ENCODE results near the gene LRRC43. TPM values are rescaled to one million over a fixed set of nuclear protein-coding genes. Genes with fewer than 3 reads are reported as not detected.
"Not testable (repeated sequence)": the region's sequence is repeated elsewhere in the genome, so short reads cannot be mapped to it uniquely, and the experiment has no call there.

The LRRC43 gene
- total RNA-seq, 2 donors from 2014 or later: 0.24 to 0.59 TPM

DNA sequence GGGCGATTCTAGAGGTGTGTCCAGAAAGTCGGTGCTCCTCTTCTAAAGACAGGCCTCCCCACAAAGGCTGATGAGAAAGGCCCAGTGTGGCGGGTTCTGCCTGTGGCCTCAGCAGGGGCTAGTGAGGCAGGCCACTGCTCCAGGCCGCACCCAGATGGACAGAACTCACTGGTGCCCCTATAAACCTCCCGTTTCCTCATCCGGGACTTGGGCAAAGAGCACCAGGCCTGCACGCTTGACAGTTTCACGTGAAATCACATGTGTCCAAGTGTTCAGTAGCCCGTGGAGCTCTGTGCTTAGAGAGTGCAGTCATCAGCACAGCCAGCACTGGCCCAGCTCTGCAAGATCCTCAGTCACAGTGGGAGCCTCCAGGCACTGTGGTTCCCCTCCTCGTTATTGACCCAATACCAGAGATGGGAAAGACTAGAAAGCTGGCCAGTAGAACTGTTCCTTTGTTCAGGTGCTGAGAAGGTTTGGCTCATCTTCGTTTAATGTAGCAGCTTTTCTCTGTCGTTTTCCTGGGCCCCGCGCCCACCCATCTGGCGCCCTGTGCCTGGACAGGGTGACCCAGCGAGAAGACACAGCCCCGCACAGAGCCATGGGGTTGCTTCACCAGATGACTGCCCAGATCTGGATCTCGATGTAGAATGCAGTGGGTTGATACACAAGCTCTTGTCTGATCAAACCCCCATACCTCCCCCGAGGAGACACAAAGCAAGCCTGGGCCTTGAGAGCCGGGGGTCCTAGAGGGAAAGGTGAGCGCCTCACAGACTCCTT, 35.2 kb upstream of the LRRC43 start:
- DNase-seq (no peak), ATAC-seq (peak; percentile 38)
- intact Hi-C loops (cut with DNase I, micrococcal nuclease): no loop called here

DNA sequence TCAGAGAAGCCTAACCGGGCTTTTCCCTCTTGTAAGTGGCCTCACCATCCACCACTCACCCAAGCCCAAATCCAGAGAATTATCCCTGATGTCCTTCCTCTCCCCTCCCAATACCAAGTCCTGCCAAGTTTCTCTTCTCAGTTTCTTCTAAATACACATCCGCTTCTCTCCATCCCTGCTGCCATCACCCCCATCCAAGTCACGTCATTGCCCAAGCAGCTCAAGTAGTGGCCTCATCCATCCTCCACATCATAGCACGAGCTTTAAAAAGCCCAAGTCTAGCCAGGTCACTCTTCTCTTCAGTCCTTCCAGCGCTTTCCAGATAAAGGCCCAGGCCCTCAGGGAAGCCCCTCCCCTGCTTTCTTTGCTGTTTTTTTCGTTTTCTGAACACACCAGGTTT, 34.3 kb upstream of the LRRC43 start:
- ATAC-seq: peak; percentile 10
- DNase-seq: no peak
- intact Hi-C loops (cut with DNase I, micrococcal nuclease): no loop called here

DNA sequence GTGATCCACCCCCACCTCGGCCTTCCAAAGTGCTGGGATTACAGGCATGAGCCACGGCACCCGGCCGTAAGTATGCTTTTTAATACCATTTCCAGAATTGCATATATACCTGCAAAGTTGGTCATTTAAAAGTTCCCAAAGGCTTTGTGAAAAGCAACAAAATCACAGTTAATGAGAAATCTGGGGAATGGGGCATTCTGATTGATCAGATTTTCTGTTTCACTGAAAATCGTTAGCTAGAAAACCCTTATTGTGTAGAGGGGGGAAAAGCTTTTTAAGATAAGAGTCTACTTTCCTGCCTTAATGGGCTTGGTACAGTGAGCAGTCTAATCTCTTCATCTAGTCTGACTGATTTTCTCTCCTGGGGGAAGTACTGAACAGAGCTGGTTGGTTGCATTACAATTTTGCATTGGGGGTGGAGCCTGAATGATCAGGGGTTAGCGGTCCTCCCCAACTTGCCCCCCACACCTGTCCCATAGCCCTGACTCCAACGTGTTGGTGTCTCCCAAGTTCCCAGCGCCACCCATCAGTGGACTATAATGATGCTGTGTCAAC, 32.7 kb upstream of the LRRC43 start:
- intact Hi-C loops (cut with DNase I, micrococcal nuclease): no loop called here
- ATAC-seq (no peak), DNase-seq (no peak)

DNA sequence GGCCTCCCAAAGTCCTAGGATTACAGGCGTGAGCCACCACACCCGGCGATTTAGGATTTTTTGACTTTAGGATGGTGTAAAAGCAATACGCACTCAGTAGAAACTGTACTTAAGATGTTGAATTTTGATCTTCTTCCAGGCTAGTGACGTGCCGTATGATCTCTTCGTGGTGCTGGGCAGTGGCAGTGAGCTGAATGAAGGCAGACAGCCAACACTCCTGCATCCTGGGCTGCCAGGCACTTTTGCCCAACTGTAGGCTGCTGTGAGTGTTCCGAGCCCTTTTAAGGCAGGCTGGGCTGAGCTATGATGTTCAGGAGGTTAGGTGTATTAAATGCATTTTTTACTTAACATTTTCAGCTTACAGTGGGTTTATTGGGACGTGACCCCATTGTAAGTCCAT, 30.2 kb upstream of the LRRC43 start:
- no peak for ATAC-seq
- intact Hi-C loops (cut with DNase I, micrococcal nuclease): no loop called here
- no peak for DNase-seq

DNA sequence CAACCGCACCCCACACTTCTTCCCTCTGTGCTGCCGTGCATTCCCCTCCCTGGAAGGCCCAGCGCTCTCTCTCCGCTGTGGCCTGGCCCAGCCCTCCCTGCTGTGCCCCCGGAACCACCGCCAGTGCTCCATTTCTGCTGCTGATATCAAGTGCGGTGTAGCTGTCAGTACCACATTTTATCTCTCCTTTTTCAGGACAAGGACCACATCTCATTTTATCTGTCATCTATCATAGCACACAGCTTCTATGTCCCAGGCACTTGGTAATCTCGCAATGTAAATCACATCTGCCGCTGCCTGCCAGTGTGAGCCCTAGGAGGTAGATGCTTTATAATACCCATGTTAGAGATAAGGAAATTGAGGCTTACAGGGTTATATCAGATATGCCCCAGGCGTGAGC, 27.2 kb upstream of the LRRC43 start:
- no peak for DNase-seq
- no peak for ATAC-seq
- intact Hi-C loops (cut with DNase I, micrococcal nuclease): no loop called here

DNA sequence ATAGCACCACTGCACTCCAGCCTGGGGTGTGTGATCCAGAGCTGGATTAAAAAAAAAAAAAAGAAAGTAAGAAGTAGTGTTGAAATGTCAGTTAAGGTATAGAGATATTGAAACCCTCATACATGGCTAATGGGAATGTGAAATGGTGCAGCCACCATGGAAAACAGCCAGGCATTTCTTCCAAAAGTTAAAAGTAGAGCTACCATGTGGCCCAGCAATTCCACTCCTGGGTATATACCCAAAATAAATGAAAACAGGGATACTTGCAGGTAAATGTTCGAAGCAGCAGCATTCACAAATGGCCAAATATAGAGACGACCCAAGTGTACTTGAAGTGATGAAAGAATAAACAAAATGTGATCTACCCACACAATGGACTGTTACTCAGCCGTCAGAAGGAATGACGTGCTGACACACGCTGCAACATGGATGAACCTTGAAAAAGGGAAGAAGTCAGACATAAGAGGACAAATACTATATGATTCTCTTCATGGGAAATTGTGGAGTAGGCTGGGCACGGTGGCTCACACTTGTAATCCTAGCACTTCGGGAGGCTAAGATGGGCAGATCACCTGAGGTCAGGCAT, 24.1 kb upstream of the LRRC43 start:
- ATAC-seq (no peak), DNase-seq (no peak)
- intact Hi-C loops (cut with DNase I, micrococcal nuclease): no loop called here

DNA sequence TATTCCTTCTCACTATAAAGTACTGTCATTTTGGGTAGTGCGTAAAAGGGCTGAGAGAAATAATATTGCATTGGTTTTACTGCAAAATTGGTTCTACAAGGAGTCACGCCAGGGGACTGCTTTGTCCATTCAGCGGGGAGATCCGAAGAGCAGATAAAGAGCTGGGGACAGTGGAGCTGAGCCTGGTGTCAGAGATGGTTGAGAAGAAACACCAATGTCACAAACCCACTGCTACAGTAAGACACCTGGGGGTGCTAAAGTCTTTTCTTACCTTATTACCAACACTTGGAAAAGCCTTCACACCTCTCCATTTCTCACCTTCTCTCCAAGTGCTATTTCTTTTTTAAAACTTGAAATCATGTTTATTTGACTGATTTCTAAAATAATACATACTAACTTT, 23.0 kb upstream of the LRRC43 start:
- ATAC-seq (no peak), DNase-seq (no peak)
- intact Hi-C loops (cut with DNase I, micrococcal nuclease): no loop called here

DNA sequence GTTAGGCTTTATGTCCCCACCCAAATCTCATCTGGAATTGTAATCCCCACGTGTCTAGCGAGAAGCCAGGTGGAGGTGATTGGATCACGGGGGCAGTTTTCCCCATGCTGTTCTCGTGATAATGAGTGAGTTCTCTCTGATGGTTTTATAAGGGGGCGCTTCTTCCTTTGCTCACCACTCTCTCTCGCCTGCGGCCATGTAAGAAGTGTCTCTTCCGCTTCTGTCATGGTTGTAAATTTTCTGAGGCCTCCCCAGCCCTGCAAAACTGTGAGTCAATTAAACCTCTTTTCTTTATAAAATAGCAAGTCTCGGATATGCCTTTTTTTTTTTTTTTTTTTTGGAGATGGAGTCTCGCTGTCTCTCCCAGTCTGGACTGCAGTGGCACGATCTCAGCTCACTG, 22.2 kb upstream of the LRRC43 start:
- DNase-seq (no peak), ATAC-seq (no peak)
- intact Hi-C loops (cut with DNase I, micrococcal nuclease): no loop called here

DNA sequence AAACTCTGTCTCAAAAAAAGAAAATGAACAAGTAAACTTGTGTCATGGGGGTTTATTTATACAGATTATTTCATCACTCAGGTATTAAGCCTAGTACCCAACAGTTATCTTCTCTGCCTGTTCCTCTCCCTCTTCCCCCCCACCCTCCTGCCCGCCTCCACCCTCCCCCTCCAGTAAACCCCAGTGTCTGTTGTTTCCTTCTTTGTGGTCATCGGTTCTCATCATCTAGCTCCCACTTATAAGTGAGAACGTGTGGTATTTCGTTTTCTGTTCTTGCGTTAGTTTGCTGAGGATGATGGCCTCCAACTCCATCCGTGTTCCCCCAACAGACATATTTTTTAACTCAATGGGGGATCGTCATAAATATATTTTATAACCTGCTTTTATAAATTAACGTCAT, 21.2 kb upstream of the LRRC43 start:
- ATAC-seq: no peak
- DNase-seq: no peak
- intact Hi-C loops (cut with DNase I, micrococcal nuclease): no loop called here

DNA sequence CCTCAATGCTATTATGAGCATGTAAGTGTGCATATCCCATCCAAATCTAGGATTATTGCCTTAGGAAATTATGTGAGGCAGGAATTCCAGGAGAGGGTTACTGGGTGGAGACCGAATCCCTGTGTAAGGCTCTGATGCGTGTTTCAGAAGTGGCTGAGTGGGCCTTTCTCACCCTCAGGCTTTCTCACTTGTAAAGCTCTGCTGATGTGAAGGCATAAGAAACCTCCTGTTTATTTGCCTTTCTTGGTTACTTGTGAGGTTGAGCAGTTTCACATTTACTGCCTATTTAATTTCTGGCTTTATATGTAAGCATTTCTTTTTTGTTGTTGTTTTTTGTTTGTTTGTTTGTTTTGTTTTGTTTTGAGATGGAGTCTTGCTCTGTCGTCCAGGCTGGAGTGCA, 19.9 kb upstream of the LRRC43 start:
- ATAC-seq (no peak), DNase-seq (no peak)
- intact Hi-C loops (cut with DNase I, micrococcal nuclease): no loop called here

DNA sequence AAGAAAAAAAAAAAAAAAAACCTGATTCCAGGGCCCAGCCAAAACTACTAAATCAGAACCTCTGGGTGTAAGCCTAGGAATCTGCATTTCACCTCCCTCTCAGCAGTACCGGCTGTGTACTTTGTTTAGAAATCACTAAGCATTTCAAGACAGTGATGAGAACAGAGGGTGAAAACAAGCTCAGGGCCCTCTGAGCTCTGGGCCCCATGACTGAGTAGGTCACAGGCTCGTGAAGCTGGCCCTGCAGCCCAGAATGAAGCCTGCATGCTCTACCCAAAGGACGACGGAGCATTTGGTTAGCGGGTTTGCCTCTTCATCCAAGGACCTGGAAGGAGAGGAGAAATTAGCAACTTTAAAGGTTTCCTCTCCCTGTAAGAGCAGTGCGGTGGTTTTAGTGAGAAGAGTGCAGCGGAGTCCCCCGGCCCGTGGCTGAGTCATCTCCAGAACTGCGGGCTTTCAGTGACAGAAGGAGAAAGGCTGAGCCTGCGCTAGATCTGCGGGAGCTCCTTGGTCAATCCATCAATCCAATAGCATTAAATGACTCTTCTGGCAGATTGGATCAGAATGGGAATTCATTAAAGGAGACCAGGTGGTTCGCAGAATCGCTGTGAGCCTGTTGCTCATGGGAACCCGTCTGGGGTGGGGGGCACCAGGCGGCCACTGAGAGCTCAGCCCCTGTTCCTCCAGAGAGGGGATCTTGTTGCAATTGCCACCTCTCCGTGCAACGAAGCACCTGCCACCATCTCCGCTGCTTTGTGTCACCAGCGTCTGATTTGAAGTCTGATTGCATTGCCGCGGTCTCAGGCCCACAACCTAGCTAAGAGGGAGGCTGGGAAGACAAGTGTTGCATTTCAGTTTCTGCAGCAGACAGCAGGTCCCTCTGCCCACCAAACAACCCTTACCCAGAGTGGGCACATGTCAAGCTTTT, 16.2 kb upstream of the LRRC43 start:
- DNase-seq (no peak), ATAC-seq (no peak)
- intact Hi-C loops (cut with DNase I, micrococcal nuclease): no loop called here

DNA sequence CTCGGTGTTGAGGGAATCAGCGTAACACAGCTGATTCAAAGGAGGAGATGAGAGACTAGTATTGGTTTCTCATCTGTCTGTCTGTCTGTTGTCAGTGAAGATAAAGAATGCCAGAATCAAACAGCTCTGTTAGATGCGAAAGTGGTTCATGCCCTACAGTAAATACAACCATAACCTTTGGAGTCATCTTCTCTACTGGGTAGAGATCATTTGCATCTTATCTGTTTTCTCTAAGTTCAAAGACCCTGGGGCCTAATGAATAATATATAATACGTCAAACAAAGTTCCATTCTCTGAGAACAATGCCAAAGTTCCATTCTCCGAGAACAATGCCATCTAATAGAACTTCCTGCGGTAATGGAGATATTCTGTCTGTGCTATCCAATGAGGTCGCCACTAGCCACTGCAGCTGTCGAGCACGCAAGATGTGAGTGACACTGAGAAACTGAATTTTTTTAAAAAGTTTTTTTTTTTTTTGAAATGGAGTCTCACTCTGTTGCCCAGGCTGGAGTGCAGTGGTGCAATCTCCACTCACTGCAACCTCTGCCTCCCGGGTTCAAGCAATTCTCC, 15.5 kb upstream of the LRRC43 start:
- intact Hi-C loops (cut with DNase I, micrococcal nuclease): no loop called here
- DNase-seq: no peak
- ATAC-seq: no peak

DNA sequence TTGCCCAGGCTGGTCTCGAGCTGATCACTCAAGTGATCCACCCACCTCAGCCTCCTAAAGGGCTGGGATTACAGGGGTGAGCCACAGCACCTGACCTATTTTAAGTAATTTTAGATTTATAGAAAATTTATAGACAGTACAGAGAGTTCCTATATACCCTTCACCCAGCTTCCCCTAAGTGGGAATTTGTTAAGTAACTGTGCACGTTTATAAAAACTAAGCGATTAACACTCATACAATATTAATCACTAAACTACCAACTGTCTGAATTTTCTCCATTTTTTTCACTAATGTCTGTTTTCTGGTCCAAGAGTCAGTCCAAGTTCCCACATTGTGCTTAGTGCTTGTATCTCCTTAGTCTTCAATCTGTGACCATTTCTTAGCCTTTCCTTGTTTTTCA, 14.4 kb upstream of the LRRC43 start:
- intact Hi-C loops (cut with DNase I, micrococcal nuclease): no loop called here
- ATAC-seq: no peak
- no peak for DNase-seq

DNA sequence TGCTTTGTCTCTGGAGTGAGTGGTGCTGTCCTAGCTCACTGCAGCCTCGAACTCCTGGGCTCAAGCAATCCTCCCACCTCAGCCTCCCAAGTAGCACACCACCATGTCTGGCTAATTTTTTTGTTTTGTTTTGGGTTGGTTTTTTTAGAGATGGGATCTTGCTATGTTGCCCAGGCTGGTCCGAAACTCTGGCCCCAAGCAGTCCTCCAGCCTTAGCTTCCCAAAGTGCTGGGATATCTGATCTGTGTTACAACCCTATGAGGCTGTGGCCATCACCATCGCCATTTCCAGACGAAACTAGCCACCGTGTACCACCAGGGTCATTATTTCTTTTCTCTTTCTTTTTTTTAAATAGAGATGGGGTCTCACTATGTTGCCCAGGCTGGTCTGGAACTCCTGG, 11.5 kb upstream of the LRRC43 start:
- intact Hi-C loops (cut with DNase I, micrococcal nuclease): no loop called here
- ATAC-seq (no peak), DNase-seq (no peak)

DNA sequence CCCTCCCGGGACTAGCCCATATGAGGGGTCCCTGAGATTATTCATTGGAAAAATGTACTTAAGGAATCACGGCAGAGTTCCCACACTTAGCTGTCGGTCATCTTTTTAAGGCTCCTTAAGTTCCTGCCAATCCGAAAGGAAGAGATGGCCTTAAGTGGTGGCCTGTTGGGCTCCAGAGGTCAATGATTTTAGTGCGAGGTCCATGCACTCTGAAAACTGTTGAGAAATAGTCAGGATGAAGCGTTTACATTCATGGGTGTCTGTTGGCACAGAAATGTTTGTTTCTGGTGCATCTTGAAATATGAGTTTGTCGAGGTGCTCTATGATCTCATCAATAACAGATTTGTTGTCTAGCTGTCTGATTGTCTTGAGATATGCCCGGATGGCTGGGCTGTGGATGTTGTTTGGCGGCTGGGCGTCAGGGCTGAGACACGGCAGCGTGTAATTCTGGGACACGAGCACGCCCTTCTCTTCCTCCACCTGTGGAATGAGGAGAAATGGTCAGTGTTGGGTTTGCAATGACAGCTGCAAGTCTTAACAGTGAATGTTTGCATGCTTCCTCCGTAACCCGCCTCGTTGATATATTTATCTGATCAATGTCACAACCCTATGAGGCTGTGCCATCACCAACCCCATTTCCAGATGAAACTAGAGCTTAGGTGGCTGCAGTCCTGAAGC, 10.5 kb upstream of the LRRC43 start:
- DNase-seq: no peak
- intact Hi-C loops (cut with DNase I, micrococcal nuclease): no loop called here
- no peak for ATAC-seq

DNA sequence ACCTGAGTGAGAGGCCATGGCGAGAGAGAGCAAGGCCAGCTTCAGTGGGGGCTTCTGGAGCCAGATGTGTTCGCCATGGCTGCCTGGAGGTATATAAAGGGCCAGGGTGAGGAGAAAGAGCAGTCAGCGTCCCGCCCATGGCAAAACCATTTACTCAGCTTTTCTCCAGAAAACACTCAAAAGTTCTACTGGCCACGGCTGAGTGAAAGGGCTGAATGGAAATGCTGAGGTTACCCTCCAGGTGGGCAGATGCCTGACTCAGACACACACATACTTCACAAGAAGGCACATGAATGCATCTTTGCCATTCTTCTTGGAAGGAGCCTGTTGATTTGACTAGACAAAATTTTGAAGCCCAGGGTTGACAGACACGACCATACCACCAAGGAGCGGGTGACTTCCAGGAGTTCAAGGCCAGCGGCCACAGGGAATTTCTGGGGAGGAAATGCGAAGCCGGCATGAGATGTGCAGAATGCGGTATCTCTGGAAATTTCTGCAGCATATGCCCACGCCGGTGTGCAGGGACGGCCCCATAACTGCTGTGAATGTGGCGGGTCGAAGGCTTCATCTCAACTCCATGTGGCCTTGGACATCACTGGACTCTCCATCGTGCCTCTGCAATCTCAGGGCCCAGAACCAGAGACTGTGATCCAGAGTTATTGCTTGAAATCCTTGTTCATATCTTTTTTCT, 8.6 kb upstream of the LRRC43 start, which contains the start of gene IL31:
IL31 (minus strand) TSS at position 67 of the 691 bp plus-strand sequence; CDS start at position 18, 49 bp downstream.
- intact Hi-C loops (cut with DNase I, micrococcal nuclease): no loop called here
- ATAC-seq (no peak), DNase-seq (no peak)

DNA sequence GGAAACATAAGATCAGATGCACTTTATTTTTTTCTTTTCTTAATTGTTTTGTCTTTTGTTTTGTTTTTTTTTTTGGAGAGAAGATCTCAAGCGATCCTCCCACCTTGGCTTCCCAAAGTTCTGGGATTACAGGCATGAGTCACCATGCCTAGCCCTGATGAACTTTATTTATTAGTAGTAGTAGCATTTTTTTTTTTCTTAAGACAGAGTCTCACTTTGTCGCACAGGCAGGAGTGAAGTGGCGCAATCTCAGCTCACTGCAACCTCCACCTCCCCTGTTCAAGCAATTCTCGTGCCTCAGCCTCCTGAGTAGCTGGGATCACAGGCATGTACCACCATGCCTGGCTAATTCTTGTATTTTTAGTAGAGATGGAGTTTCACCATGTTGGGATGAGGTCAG, 6.5 kb upstream of the LRRC43 start:
- ATAC-seq; DNase-seq; intact Hi-C loops (cut with DNase I, micrococcal nuclease): not testable (repeated sequence)

DNA sequence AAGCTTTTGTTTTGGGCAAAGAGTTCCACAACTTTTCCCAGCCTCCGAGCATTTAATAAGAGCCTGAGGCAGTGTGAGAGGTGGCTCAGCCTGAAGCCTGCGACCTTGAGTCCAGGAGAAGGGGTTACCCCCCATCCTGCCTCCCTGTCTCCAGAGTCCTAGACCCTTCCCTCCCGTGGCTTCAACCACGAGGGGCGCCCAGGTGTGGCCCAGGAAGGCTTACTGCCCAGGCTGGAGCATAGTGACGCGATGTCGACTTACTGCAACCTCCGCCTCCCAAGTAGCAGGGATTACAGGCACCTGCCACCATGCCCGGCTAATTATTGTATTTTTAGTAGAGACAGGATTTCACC, 641 bp downstream of the LRRC43 start:
- ATAC-seq (peak; percentile 19), DNase-seq (no peak)
- intact Hi-C loops (cut with DNase I, micrococcal nuclease): no loop called here

Data from left colon (tissue), 2 donors.